Activated CD8-positive, alpha-beta T cell treated with anti-CD3 and anti-CD28 coated beads, Interleukin-2, amount 10 ng/mL, durations not matched to agents 7 days and 5 days (primary cell): ENCODE data around the gene ABHD16B. TPM values are rescaled to one million over a fixed set of nuclear protein-coding genes. Genes with fewer than 3 reads are reported as not detected.

Experiments
- ATAC-seq: fragments of 150-1000 bp; cut with Tn5 transposase; one replicate; pipeline ENCODE4 v1.10.0; 2021; ENCODE audit warnings: moderate library complexity
- CTCF ChIA-PET: fragments of 350-600 bp; sonication (Branson Sonifier 250); formaldehyde crosslinking; loops from one replicate; lab custom pipeline; 2021; ENCODE audit warnings: antibody characterized with exemption; lab: Charles Lee
- POLR2A ChIA-PET: fragments of 350-600 bp; sonication (Branson Sonifier 250); formaldehyde crosslinking; loops from one replicate; lab custom pipeline; 2021; ENCODE audit warnings: antibody characterized with exemption; lab: Charles Lee
- DNase-seq: peaks from one replicate; pipeline ENCODE4 v3.0.0-alpha.2; 2020
- H3K27ac Mint-ChIP-seq: one replicate; pipeline ENCODE4 v1.8.0; 2021; ENCODE audit warnings: mild to moderate bottlenecking, mixed read lengths
- H3K27me3 Mint-ChIP-seq: one replicate; pipeline ENCODE4 v1.8.0; 2021; ENCODE audit warnings: low read depth, mixed read lengths
- H3K36me3 Mint-ChIP-seq: one replicate; pipeline ENCODE4 v1.8.0; 2021; ENCODE audit warnings: low read depth, mixed read lengths
- H3K4me1 Mint-ChIP-seq: one replicate; pipeline ENCODE4 v1.8.0; 2021; ENCODE audit warnings: low read depth, mixed read lengths
- H3K4me3 Mint-ChIP-seq: one replicate; pipeline ENCODE4 v1.8.0; 2021; ENCODE audit warnings: mild to moderate bottlenecking, mixed read lengths
- H3K9me3 Mint-ChIP-seq: one replicate; pipeline ENCODE4 v1.8.0; 2022; ENCODE audit warnings: mixed read lengths; ENCODE audit not compliant: insufficient read depth
- total RNA-seq, 2 experiments: library from RNA; stranded (reverse); gene quantifications; one replicate each; pipeline ENCODE4 v1.2.3, GENCODE V29; 2021

The ABHD16B gene
- total RNA-seq: not detected

GRCh38 chr20:63861365-63861934, at the start of gene ABHD16B:
Gene ABHD16B, plus strand, starts transcription at chr20:63861498. Its CDS starts 43 bp downstream, at chr20:63861541.
- DNase-seq (no peak), ATAC-seq (no peak)
- CTCF ChIA-PET: interaction anchor here (4.4 kb wide), 1 partner anchor 154 kb away, joined by 46 read pairs; the partner anchor contains the start of genes ARFRP1 and ZGPAT
- Mint-ChIP-seq H3K4me3 (no peak within 1 kb of the TSS), H3K9me3 (no peaks in the 10 kb centered on the region), H3K4me1 (peaks cover 44% of the 10 kb centered on the region), H3K27me3 (no peaks in the 10 kb centered on the region), H3K27ac (no peak within 1 kb of the TSS), H3K36me3 (peaks cover 21% of the 10 kb centered on the region)
- POLR2A ChIA-PET: interaction anchor here (1.0 kb wide), 1 partner anchor 131 kb away, joined by 4 read pairs; no protein-coding TSS in a partner anchor

- ChIA-PET POLR2A (no interaction called here), CTCF (no interaction called here)
- no peak overlapping the region for H3K27ac Mint-ChIP-seq
- no peak overlapping the region for H3K4me3 Mint-ChIP-seq
- no peaks in the 10 kb centered on the region for H3K36me3 Mint-ChIP-seq
- no peaks in the 10 kb centered on the region for H3K27me3 Mint-ChIP-seq
- no peaks in the 10 kb centered on the region for H3K4me1 Mint-ChIP-seq
- ATAC-seq: no peak
- H3K9me3 Mint-ChIP-seq: no peaks in the 10 kb centered on the region
- no peak for DNase-seq
Measured at GRCh38 chr20:63814891-63815614, 46.2 kb upstream of the ABHD16B start.

GRCh38 chr20:63815615-63816253, 45.6 kb upstream of the ABHD16B start:
- no peak for DNase-seq
- no peaks in the 10 kb centered on the region for H3K9me3 Mint-ChIP-seq
- H3K27ac Mint-ChIP-seq: no peak overlapping the region
- CTCF ChIA-PET: interaction anchor here (1.4 kb wide), 1 partner anchor 109 kb away, joined by 3 read pairs; no protein-coding TSS in a partner anchor
- no peaks in the 10 kb centered on the region for H3K27me3 Mint-ChIP-seq
- H3K4me3 Mint-ChIP-seq: no peak overlapping the region
- no peak for ATAC-seq
- no peaks in the 10 kb centered on the region for H3K4me1 Mint-ChIP-seq
- H3K36me3 Mint-ChIP-seq: no peaks in the 10 kb centered on the region
- POLR2A ChIA-PET: no interaction called here

GRCh38 chr20:63819224-63819921, 41.9 kb upstream of the ABHD16B start:
- DNase-seq (no peak), ATAC-seq (no peak)
- Mint-ChIP-seq H3K9me3 (no peaks in the 10 kb centered on the region), H3K27ac (no peak overlapping the region), H3K4me3 (no peak overlapping the region), H3K36me3 (no peaks in the 10 kb centered on the region), H3K27me3 (peaks cover 3% of the 10 kb centered on the region), H3K4me1 (no peaks in the 10 kb centered on the region)
- POLR2A ChIA-PET: no interaction called here
- CTCF ChIA-PET: no interaction called here

GRCh38 chr20:63821811-63822210, 39.5 kb upstream of the ABHD16B start:
- ChIA-PET POLR2A (no interaction called here), CTCF (no interaction called here)
- DNase-seq (no peak), ATAC-seq (no peak)
- no peaks in the 10 kb centered on the region for H3K9me3 Mint-ChIP-seq
- no peaks in the 10 kb centered on the region for H3K36me3 Mint-ChIP-seq
- H3K4me3 Mint-ChIP-seq: no peak overlapping the region
- H3K4me1 Mint-ChIP-seq: no peaks in the 10 kb centered on the region
- peaks cover 16% of the 10 kb centered on the region for H3K27me3 Mint-ChIP-seq
- H3K27ac Mint-ChIP-seq: no peak overlapping the region

GRCh38 chr20:63822276-63822696, 39.0 kb upstream of the ABHD16B start:
- POLR2A ChIA-PET: no interaction called here
- no peaks in the 10 kb centered on the region for H3K36me3 Mint-ChIP-seq
- peaks cover 19% of the 10 kb centered on the region for H3K27me3 Mint-ChIP-seq

GRCh38 chr20:63823691-63824311, 37.5 kb upstream of the ABHD16B start:
- POLR2A ChIA-PET: no interaction called here
- Mint-ChIP-seq H3K36me3 (no peaks in the 10 kb centered on the region), H3K4me3 (no peak overlapping the region), H3K4me1 (no peaks in the 10 kb centered on the region), H3K27ac (no peak overlapping the region), H3K9me3 (no peaks in the 10 kb centered on the region), H3K27me3 (peaks cover 29% of the 10 kb centered on the region)
- CTCF ChIA-PET: no interaction called here
- ATAC-seq (no peak), DNase-seq (no peak)

More at GRCh38 chr20:63822276-63822696, 39.0 kb upstream of the ABHD16B start:
- H3K4me1 Mint-ChIP-seq: no peaks in the 10 kb centered on the region
- H3K9me3 Mint-ChIP-seq: no peaks in the 10 kb centered on the region
- H3K4me3 Mint-ChIP-seq: no peak overlapping the region
- no peak for ATAC-seq
- no peak for DNase-seq
- H3K27ac Mint-ChIP-seq: no peak overlapping the region
- CTCF ChIA-PET: no interaction called here

- ATAC-seq (no peak), DNase-seq (no peak)
- CTCF ChIA-PET: no interaction called here
- H3K4me1 Mint-ChIP-seq: peaks cover 6% of the 10 kb centered on the region
- no peak overlapping the region for H3K4me3 Mint-ChIP-seq
- H3K36me3 Mint-ChIP-seq: no peaks in the 10 kb centered on the region
- peaks cover 43% of the 10 kb centered on the region for H3K27me3 Mint-ChIP-seq
- H3K27ac Mint-ChIP-seq: no peak overlapping the region
- no peaks in the 10 kb centered on the region for H3K9me3 Mint-ChIP-seq
- POLR2A ChIA-PET: no interaction called here
Measured at GRCh38 chr20:63825331-63826118, 35.8 kb upstream of the ABHD16B start.

GRCh38 chr20:63826753-63827152, 34.5 kb upstream of the ABHD16B start:
- ChIA-PET POLR2A (no interaction called here), CTCF (no interaction called here)
- Mint-ChIP-seq H3K36me3 (no peaks in the 10 kb centered on the region), H3K4me3 (no peak overlapping the region), H3K4me1 (peaks cover 6% of the 10 kb centered on the region), H3K9me3 (no peaks in the 10 kb centered on the region), H3K27ac (no peak overlapping the region), H3K27me3 (peaks cover 42% of the 10 kb centered on the region)
- ATAC-seq (no peak), DNase-seq (no peak)

- H3K4me3 Mint-ChIP-seq: no peak overlapping the region
Measured at GRCh38 chr20:63828124-63828523, 33.2 kb upstream of the ABHD16B start.

GRCh38 chr20:63828545-63828944, 32.8 kb upstream of the ABHD16B start:
- no peak for ATAC-seq
- no peak overlapping the region for H3K27ac Mint-ChIP-seq
- ChIA-PET CTCF (no interaction called here), POLR2A (no interaction called here)
- H3K4me1 Mint-ChIP-seq: peaks cover 6% of the 10 kb centered on the region
- H3K36me3 Mint-ChIP-seq: no peaks in the 10 kb centered on the region
- no peak overlapping the region for H3K4me3 Mint-ChIP-seq
- DNase-seq: no peak
- H3K9me3 Mint-ChIP-seq: no peaks in the 10 kb centered on the region
- peaks cover 44% of the 10 kb centered on the region for H3K27me3 Mint-ChIP-seq

More at GRCh38 chr20:63828124-63828523, 33.2 kb upstream of the ABHD16B start:
- ATAC-seq (no peak), DNase-seq (no peak)
- ChIA-PET CTCF (no interaction called here), POLR2A (no interaction called here)
- Mint-ChIP-seq H3K27ac (no peak overlapping the region), H3K9me3 (no peaks in the 10 kb centered on the region), H3K27me3 (peaks cover 42% of the 10 kb centered on the region), H3K36me3 (no peaks in the 10 kb centered on the region), H3K4me1 (peaks cover 6% of the 10 kb centered on the region)
